Measurements from ENCODE around the gene FLVCR1. TPM values are rescaled to one million over a fixed set of nuclear protein-coding genes. Genes with fewer than 3 reads are reported as not detected.
A peak's percentile ranks its signal among the peaks of the same experiment; 100 is the strongest.

The FLVCR1 gene
- total RNA-seq, 1 experiment from 2014 or later: 67.9 TPM

GRCh38 chr1:212916481-212917133 is 58.5 kb downstream of the FLVCR1 start (continued):
- TF ChIP-seq TEAD1 (CRISPR knock-in tag; IDR thresholded peaks at IDR 0.05) (peak; percentile 60; the same call in 1 of the 2 replicates), ATF1 (CRISPR knock-in tag; IDR thresholded peaks at IDR 0.05) (no peak), ZNF396 (CRISPR knock-in tag; IDR thresholded peaks at IDR 0.05; ENCODE audit: borderline replicate concordance) (no peak), AFF4 (CRISPR knock-in tag; IDR thresholded peaks at IDR 0.05; ENCODE audit: borderline replicate concordance) (peak; percentile 98; the same call in 1 of the 2 replicates)

DNA sequence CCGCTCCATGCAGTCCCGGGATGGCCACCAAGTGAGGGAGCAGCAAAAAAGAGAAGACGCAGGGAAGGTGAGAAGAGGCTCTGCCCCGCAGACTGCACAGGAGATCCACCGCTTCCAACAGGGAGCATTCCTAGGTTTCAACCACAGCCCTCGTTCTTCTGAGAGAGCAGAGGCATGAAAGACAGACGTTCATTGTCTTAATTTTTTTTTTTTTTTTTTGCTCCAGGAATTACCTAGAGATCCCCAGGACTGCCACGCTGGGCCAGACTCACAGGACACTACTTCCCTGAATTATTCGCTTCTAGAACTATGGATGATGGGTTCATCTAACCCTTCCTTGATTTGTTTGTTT is 59.0 kb downstream of the FLVCR1 start:
- H3K27me3 Mint-ChIP-seq (ENCODE audit: low read depth): no peaks in the 10 kb centered on the region; the same call in 1 of the 2 replicates
- ChIA-PET CTCF (no interaction called here), POLR2A (no interaction called here)
- H3K27ac Mint-ChIP-seq: peak overlapping the region; percentile 99
- H3K9me3 Mint-ChIP-seq: peaks cover 6% of the 10 kb centered on the region; the same call in 1 of the 2 replicates
- DNase-seq (ENCODE audit: low spot score) (no peak), ATAC-seq (no peak)
- H3K36me3 Mint-ChIP-seq: peaks cover 11% of the 10 kb centered on the region
- H3K4me3 Mint-ChIP-seq: peak overlapping the region; percentile 55
- peaks cover 69% of the 10 kb centered on the region for H3K4me1 Mint-ChIP-seq
- 0 out of 2 replicates have a peak, but pooled peaks have one; percentile 31 for TF ChIP-seq ZNF532 (CRISPR knock-in tag; IDR thresholded peaks at IDR 0.05; ENCODE audit: borderline replicate concordance)
- no peak for TF ChIP-seq RORB (CRISPR knock-in tag; IDR thresholded peaks at IDR 0.05)
- TF ChIP-seq TEAD4 (CRISPR knock-in tag; IDR thresholded peaks at IDR 0.05): no peak
- TF ChIP-seq CREB1 (CRISPR knock-in tag; IDR thresholded peaks at IDR 0.05): no peak
- TF ChIP-seq STAT6 (CRISPR knock-in tag; conservative IDR thresholded peaks at IDR 0.05; ENCODE audit: low read depth): no peak
- no peak for TF ChIP-seq GTF2I (CRISPR knock-in tag; conservative IDR thresholded peaks at IDR 0.05)
- 0 out of 2 replicates have a peak, but pooled peaks have one; percentile 1 for TF ChIP-seq TP53 (CRISPR knock-in tag; IDR thresholded peaks at IDR 0.05)
- no peak for TF ChIP-seq SP1 (CRISPR knock-in tag; conservative IDR thresholded peaks at IDR 0.05)
- TF ChIP-seq NFE2L1 (CRISPR knock-in tag; IDR thresholded peaks at IDR 0.05): no peak
- TF ChIP-seq AFF4 (CRISPR knock-in tag; IDR thresholded peaks at IDR 0.05; ENCODE audit: borderline replicate concordance): 0 out of 2 replicates have a peak, but pooled peaks have one; percentile 6
